Fibroblast of skin of right quadriceps (primary cell): ENCODE results near the gene SYNE1.
"Not testable (repeated sequence)": the region's sequence is repeated elsewhere in the genome, so short reads cannot be mapped to it uniquely, and the experiment has no call there.

Source experiments
- DNase-seq: peaks from one replicate; pipeline ENCODE4 v3.0.0-alpha.2; 2013

SYNE1 gene

DNA sequence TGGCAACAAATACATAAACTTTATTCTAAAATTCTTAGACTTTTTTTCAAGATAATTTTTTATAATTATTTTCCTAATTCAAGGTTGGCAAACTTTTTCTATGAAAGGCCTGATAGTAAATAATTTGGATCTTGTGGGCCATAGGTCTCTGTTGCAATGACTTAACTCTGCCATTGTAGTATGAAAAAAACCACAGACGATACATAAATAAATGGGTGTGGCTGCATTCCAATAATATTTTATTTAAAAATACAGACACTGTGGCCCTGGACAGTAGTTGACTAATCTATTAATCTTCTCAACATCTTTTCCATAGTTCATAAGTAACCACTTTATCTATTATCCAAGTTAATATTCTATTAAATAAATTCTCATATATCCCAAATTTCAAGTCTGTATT is 281.1 kb downstream of the SYNE1 start:
- DNase-seq = no peak

GRCh38 chr6:152355166-152355565 is 282.0 kb downstream of the SYNE1 start:
- DNase-seq = no peak

DNA sequence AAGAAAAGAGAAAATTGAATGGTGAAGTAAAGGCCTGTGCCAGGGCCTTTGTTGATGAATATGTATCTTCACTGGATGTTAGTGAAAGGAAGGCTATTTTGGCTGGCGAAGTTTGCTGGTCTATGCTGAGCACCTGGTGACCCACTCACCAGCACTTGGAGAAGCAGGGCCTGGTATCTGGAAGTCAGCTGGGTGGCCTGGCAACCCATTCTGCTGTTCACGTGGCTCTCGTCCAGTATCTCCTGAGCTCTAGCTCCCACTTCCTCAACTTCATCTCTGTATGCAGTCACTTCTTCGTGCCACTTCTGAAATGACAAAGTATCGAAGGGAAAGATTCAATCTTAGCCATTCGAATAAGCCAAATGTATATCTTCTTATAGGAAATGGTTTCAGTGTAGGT is 283.7 kb downstream of the SYNE1 start:
- DNase-seq = no peak

DNA sequence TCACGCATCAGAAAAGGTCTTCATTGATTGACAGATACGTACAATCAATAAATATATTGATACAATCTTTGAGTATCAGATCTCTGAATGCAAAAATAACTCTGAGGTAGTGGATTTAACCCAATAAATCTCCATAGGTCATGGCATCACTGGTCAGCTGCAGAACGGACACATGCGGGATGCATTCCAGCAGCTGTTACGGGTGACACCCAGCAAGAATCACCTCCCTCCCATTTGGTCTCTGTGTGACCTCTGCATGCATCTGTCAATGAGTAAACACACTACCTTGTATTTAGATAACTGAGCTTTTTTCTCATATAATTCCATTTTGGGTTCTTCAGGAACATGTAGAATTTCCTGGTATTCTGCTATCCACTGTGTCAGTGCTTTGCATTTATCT is 285.4 kb downstream of the SYNE1 start:
- DNase-seq = no peak

- DNase-seq = no peak
These were observed 286.1 kb downstream of the SYNE1 start for GRCh38 chr6:152351110-152351509.

DNA sequence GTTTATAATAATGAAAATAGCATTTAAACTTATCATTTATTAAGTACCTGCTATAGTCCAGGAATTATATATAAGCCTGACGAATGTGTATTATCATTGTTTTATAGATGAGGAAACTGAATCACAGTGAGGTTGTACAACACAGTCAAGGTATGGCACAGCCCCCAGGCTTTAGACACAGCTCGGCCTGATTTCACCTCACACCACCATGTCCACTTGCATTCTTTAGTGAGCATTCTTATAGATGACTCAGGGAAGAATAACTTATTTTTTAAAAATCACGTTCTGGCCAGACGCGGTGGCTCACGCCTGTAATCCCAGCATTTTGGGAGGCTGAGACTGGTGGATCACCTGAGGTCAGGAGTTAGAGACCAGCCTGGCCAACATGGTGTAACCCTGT is 289.0 kb downstream of the SYNE1 start:
- DNase-seq = no peak

- DNase-seq = no peak
These were observed 293.3 kb downstream of the SYNE1 start for GRCh38 chr6:152343735-152344360.

- DNase-seq = no peak
These were observed 295.6 kb downstream of the SYNE1 start for GRCh38 chr6:152341596-152341995.

GRCh38 chr6:152338335-152339125 is 298.6 kb downstream of the SYNE1 start:
- peak; percentile 7 for DNase-seq

- DNase-seq = no peak
These were observed 302.6 kb downstream of the SYNE1 start for GRCh38 chr6:152334555-152334954.

DNA sequence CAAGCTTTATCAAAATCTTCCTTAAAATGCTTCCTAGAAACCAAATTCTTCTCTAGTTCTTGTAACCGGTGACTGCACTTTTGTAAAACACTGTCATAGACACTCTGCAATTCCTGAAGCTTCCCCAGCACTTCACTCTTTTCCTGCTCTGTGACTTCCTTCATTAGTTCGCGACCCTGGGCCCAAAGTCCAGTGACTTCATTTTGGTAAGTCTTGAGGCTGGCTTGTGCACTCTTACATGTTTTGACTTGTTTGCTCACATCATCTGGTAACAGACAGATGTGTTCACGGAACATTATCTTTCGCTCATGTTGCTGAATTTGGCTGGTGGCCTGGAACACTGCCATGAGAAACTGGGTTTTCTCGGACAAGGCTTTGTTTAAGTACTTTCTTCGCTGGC is 306.2 kb downstream of the SYNE1 start:
- DNase-seq = no peak

DNA sequence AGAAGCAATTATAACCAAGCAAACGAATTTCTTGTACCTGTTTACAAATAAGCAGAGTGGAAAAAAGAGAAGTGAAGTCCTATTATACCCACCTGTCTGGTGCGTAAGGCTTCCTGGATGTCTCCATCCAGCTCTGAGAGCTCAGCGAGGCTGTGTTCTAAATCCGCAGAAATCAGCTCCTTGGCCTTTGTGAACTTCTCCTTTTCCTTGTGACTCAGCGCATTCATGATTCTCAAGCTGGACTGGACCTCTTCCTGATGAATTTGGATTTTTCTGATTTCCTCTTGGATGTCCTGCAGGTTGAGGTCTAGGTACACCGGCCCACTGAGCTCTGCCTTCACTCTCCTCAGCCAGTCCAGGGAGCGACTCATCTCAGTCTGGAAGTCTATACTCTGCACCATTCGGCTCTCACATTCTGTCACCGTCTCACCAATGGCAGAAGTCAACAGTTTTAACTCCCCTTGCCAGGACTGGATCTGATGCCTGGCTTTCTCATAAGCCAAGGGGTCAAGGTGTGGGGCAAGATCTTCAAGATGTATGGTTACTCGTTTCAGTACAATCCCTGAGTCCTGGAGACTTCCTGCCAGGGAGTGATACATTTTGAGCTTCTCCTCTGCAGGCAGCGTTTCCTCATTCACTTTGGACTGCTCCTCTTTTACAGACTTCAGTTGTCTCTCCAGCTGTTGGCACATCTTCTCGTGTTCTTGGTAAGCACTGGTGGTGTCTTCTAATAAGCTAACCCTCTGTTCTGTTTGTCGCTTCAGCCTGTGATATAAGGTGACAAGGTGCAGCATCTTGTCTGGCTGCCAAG is 307.3 kb downstream of the SYNE1 start:
- no peak for DNase-seq

GRCh38 chr6:152328200-152328599 is 309.0 kb downstream of the SYNE1 start:
- DNase-seq = not testable (repeated sequence)

GRCh38 chr6:152323376-152323775 is 313.8 kb downstream of the SYNE1 start:
- DNase-seq = no peak

GRCh38 chr6:152318278-152318677 is 318.9 kb downstream of the SYNE1 start:
- no peak for DNase-seq

DNA sequence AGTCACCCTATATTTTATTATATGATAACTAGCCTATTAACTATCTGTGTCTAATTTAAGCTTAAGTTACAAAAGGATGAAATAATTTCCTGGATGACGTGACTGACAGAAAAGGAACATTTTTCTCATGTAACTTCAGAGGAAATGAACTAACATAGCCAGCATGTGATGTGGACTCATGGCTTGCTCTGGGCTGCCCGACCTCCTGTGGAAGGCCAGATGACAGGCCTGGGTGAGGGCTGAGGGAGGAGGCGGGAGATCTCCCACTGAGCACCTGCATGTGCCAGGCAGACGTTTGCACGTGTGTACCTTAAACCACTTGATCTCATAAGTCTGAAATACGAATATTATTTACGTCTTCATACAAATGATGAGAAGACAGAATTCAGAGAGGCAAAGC is 321.1 kb downstream of the SYNE1 start:
- DNase-seq = peak; percentile 67

GRCh38 chr6:152314483-152314832 is 322.7 kb downstream of the SYNE1 start:
- DNase-seq = no peak

DNA sequence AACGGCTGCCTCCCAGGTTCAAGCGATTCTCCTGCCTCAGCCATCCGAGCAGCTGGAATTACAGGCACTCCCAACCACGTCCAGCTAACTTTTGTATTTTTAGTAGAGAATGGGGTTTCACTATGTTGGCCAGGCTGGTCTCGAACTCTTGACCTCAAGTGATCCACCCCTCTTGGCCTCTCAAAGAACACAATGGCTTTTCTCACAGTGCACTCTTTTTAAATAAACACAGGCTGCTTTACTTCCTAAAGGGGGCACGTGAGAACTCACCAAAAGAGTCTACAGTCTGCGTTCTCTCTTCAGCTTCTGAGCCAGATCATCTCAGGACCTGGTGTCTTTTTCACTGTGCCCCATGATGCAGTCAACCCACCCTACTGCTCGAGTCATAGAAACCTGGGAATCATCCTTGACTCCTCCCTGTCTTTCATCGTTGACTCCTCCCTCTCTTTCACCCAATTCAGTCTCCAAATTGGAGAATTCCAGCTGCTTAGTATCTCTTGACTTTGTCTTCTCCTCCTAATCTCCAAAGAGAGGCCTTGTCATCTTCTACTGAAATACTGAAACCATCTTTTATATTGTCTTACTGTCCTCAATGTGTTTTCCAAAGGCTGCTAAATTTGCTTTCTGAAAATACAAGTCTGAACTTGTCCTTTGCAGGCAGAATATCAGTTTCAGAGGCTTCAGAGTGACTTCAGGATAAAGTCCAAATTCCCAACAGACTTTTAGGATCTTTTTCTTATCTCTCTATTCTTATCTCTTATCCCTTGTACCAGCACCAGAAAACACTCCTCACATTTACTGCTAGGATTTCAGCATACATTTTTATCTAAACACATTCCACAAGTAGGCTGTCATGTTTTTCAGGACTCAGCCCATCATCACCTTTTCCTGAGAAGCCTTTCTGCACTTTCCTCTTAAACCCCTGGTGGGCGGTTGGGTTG is 323.4 kb downstream of the SYNE1 start:
- DNase-seq = peak; percentile 42

DNA sequence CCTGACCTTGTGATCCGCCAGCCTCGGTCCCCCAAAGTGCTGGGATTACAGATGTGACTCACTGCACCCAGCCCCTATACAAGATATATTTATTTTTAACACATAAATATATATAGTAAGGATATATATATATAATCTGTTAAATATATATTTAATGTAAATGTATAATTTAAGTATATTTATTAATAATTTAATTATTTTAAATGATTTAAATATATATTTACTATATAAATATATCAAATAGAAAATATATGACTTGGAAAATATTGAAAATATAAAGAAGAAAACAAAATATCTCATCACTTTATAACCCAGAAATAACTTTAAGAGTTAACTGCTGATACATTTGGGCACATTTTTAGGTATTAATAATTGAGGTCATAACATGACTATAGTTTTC is 324.7 kb downstream of the SYNE1 start:
- DNase-seq = no peak

- DNase-seq = no peak
These were observed 326.7 kb downstream of the SYNE1 start for GRCh38 chr6:152310371-152310954.

- no peak for DNase-seq
These were observed 327.5 kb downstream of the SYNE1 start for GRCh38 chr6:152309648-152310047.

DNA sequence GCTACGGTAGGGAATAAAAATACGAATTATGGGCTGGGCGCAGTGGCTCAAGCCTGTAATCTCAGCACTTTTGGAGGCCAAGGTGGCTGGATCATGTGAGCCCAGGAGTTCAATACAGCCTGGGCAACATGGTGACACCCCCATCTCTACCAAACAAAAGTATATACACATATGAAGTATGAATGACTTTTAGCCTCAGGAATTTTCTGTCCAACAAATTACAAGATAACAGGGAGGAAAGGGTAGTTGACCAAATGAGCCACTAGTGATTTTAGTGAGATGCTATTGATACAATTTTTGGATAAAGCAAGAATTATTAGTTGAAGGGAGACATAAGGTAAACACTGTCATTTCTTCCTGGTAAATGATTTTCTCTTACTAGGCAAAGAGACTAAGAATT is 328.2 kb downstream of the SYNE1 start:
- no peak for DNase-seq
